ENCODE measurements around the gene TMEM54.

Gene TMEM54

GRCh38 chr1:32865639-32866405, 35.4 kb downstream of the TMEM54 start:
- TF ChIP-seq, protein P1, sequence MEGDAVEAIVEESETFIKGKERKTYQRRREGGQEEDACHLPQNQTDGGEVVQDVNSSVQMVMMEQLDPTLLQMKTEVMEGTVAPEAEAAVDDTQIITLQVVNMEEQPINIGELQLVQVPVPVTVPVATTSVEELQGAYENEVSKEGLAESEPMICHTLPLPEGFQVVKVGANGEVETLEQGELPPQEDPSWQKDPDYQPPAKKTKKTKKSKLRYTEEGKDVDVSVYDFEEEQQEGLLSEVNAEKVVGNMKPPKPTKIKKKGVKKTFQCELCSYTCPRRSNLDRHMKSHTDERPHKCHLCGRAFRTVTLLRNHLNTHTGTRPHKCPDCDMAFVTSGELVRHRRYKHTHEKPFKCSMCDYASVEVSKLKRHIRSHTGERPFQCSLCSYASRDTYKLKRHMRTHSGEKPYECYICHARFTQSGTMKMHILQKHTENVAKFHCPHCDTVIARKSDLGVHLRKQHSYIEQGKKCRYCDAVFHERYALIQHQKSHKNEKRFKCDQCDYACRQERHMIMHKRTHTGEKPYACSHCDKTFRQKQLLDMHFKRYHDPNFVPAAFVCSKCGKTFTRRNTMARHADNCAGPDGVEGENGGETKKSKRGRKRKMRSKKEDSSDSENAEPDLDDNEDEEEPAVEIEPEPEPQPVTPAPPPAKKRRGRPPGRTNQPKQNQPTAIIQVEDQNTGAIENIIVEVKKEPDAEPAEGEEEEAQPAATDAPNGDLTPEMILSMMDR (IDR thresholded peaks at IDR 0.05; ENCODE audit: low read depth, low read length, missing control alignments): no peak
- Histone ChIP-seq H3K27me3 (replicated peaks) (no peaks in the 10 kb centered on the region), H3K27ac (no peak overlapping the region), H3K4me3 (ENCODE audit: low read depth, low read length) (no peak overlapping the region), H3K36me3 (replicated peaks) (no peaks in the 10 kb centered on the region)
- in situ Hi-C loops (cut with HindIII; ENCODE audit: low pct_ligation_motif_present, low sequenced_read_pairs): no loop called here
- DNase-seq: no peak

DNA sequence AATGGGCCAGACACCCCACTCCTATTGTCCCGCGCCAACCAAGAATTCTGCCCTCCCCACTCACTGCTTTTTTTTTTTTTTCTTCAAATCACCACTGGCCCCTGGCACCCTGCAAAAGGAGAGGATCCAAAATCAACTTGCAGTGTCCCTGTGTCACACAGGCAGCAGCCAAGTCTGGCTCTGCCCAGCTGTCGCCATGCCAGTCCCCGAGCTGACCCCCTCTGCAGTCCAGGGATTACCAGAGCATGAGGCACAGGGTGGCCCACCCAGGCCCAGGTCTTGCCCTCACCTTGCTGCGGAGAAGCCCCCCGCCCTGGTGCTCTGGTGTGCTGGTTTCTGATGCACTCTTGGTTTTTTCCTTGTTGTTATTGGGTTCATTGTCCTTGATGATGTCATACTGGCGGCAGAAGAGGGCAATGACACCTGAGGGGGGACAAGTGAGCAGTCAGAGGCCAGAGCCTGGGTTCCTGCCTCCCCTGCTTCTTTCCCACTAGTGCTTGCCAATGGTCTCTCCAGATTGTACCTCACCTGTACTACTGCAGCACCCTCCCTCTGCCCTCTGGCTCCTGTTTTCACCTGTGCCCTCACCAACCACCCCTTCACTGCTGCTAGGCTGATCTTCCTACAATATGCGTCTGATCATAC, 36.7 kb downstream of the TMEM54 start:
- Histone ChIP-seq H3K4me3 (ENCODE audit: low read depth, low read length) (no peak overlapping the region), H3K27ac (no peak overlapping the region), H3K36me3 (replicated peaks) (no peaks in the 10 kb centered on the region), H3K27me3 (replicated peaks) (no peaks in the 10 kb centered on the region)
- TF ChIP-seq, protein P1 (IDR thresholded peaks at IDR 0.05; ENCODE audit: low read depth, low read length, missing control alignments): no peak
- in situ Hi-C loops (cut with HindIII; ENCODE audit: low pct_ligation_motif_present, low sequenced_read_pairs): no loop called here
- DNase-seq: no peak

- no peak overlapping the region for H3K27ac ChIP-seq
- TF ChIP-seq, protein P1 (IDR thresholded peaks at IDR 0.05; ENCODE audit: low read depth, low read length, missing control alignments): no peak
- no peak for DNase-seq
- in situ Hi-C loops (cut with HindIII; ENCODE audit: low pct_ligation_motif_present, low sequenced_read_pairs): no loop called here
- H3K36me3 ChIP-seq (replicated peaks): no peaks in the 10 kb centered on the region
- no peak overlapping the region for H3K4me3 ChIP-seq (ENCODE audit: low read depth, low read length)
- no peaks in the 10 kb centered on the region for H3K27me3 ChIP-seq (replicated peaks)
These were observed 37.3 kb downstream of the TMEM54 start for GRCh38 chr1:32863881-32864245.

GRCh38 chr1:32863218-32863880, 37.8 kb downstream of the TMEM54 start:
- H3K27ac ChIP-seq: no peak overlapping the region
- no peak overlapping the region for H3K4me3 ChIP-seq (ENCODE audit: low read depth, low read length)
- H3K27me3 ChIP-seq (replicated peaks): no peaks in the 10 kb centered on the region
- DNase-seq: no peak
- TF ChIP-seq, protein P1 (IDR thresholded peaks at IDR 0.05; ENCODE audit: low read depth, low read length, missing control alignments): no peak
- no peaks in the 10 kb centered on the region for H3K36me3 ChIP-seq (replicated peaks)
- in situ Hi-C loops (cut with HindIII; ENCODE audit: low pct_ligation_motif_present, low sequenced_read_pairs): no loop called here

DNA sequence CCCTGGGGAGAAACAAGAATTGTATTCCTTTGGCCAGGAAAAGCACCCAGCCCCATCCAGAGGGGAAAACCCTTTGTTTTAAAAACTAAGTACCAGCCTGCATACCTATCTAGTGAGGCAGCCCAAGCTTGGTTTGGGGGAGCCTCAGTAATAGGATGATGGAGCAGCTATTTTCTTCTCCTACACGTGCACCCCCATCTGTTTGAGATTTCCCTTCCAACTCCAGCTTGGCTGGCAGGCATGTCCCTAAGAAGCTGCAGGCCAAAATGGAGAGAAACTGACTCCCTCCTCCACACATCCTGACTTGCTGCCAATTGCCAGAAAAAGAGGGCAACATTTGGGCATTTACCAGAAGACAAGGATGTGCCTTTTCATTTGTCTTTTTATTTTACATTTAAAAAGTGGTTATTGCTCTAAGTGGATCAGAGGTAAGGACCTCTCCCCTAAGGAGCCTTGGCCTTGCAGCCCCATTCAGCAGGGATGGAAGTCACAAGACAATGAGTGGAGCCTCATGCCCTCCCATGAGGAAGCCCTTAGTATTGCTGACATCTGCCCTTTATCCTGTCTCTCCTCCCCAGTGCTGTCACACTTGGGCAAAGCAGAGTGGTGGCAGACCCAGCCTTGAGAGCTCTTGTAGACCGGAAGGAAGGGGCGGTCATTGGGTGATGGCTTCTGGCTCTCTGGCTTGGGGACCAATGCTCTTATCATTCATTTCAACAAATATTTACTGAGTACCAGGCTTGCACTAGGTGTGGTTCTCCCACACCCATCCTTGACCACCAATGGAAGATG, 39.1 kb downstream of the TMEM54 start:
- TF ChIP-seq, protein P1 (IDR thresholded peaks at IDR 0.05; ENCODE audit: low read depth, low read length, missing control alignments): no peak
- Histone ChIP-seq H3K27me3 (replicated peaks) (no peaks in the 10 kb centered on the region), H3K4me3 (ENCODE audit: low read depth, low read length) (no peak overlapping the region), H3K36me3 (replicated peaks) (peaks cover under 1% of the 10 kb centered on the region), H3K27ac (no peak overlapping the region)
- in situ Hi-C loops (cut with HindIII; ENCODE audit: low pct_ligation_motif_present, low sequenced_read_pairs): no loop called here
- DNase-seq: no peak
